ENCODE measurements around the gene VPS13D. TPM values are rescaled to one million over a fixed set of nuclear protein-coding genes. Genes with fewer than 3 reads are reported as not detected.

The VPS13D gene
- total RNA-seq, 1 experiment from 2014 or later = 31.6 TPM

DNA sequence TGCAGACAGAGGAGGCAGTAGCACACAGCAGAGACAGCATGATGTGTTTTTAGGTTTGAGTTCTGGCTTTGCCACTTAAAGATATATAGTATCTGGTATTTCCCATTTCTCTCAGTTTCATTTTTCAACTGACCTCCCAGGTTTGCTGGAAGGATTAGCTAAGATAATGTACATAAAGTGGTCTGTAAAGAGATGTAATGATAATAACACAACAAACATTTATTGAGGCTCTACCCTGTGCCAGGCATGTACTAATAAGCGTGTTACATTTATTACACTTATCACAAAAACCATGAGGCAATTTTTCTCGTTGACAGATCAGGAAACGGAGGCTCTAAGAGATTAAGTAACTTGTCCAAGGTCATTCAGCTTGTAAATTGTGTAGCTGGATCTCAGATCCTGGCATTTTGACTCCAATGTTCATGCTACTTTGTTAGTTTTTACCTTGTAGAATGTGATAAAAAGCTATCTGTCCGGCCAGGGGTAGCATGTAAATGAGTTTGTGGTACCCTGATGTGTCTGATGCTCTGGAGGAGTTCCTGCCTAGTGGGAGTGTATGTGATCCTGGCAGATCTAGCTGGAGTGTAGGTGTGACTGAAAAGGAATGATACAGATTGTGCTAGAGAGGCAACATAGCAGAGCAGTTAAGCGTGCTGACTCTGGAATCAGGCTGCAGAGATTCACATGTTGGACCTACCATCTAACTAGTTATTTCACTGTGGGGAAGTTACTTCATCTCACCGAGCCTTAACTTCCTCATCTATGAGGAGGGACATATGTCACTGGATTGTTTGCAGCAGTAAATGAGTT, 146.6 kb downstream of the VPS13D start:
- no peaks in the 10 kb centered on the region for H3K9me3 ChIP-seq (ENCODE audit: control insufficient read depth in 1 of 2, insufficient read depth in 1 of 2, low read depth in 1 of 2, low read length in 2 of 2)
- H3K9me2 ChIP-seq (ENCODE audit: insufficient read depth) = no peaks in the 10 kb centered on the region
- CTCF ChIA-PET = no interaction called here
- peaks cover 3% of the 10 kb centered on the region in 2 experiments; a peak in 1 of 4 replicates for H3K36me3 ChIP-seq (ENCODE audit: control insufficient read depth in 1 of 2, insufficient read depth in 2 of 2, low read length in 2 of 2)
- no peak overlapping the region for H3K4me3 ChIP-seq (replicated peaks in 1 of 2; ENCODE audit: low read depth in 1 of 2, low read length in 2 of 2)
- H2AFZ ChIP-seq (ENCODE audit: low read depth, low read length, poor library complexity, severe bottlenecking) = no peak overlapping the region
- BruUV-seq (replicated peaks) = no TSS peak
- ATAC-seq = no peak
- no peaks in the 10 kb centered on the region for H3K4me1 ChIP-seq (ENCODE audit: control insufficient read depth in 1 of 2, insufficient read depth in 2 of 2, low read length in 2 of 2)
- no peaks in the 10 kb centered on the region for H3K79me2 ChIP-seq (ENCODE audit: insufficient read depth, low read length)
- no peak overlapping the region for H3K9ac ChIP-seq (ENCODE audit: low read length)
- TF ChIP-seq, protein P1, sequence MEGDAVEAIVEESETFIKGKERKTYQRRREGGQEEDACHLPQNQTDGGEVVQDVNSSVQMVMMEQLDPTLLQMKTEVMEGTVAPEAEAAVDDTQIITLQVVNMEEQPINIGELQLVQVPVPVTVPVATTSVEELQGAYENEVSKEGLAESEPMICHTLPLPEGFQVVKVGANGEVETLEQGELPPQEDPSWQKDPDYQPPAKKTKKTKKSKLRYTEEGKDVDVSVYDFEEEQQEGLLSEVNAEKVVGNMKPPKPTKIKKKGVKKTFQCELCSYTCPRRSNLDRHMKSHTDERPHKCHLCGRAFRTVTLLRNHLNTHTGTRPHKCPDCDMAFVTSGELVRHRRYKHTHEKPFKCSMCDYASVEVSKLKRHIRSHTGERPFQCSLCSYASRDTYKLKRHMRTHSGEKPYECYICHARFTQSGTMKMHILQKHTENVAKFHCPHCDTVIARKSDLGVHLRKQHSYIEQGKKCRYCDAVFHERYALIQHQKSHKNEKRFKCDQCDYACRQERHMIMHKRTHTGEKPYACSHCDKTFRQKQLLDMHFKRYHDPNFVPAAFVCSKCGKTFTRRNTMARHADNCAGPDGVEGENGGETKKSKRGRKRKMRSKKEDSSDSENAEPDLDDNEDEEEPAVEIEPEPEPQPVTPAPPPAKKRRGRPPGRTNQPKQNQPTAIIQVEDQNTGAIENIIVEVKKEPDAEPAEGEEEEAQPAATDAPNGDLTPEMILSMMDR (IDR thresholded peaks at IDR 0.05 in 2 of 3, conservative IDR thresholded peaks at IDR 0.05 in 1 of 3; ENCODE audit: borderline replicate concordance in 1 of 3, insufficient read depth in 1 of 3, low read depth in 2 of 3, low read length in 2 of 3) = no peak
- peak; percentile 14; the same call in 1 of the 2 replicates for TF ChIP-seq RAD21 (IDR thresholded peaks at IDR 0.05; ENCODE audit: low read depth)
- no peak for TF ChIP-seq SRF (IDR thresholded peaks at IDR 0.05; ENCODE audit: low read depth)
- TF ChIP-seq, protein P2, sequence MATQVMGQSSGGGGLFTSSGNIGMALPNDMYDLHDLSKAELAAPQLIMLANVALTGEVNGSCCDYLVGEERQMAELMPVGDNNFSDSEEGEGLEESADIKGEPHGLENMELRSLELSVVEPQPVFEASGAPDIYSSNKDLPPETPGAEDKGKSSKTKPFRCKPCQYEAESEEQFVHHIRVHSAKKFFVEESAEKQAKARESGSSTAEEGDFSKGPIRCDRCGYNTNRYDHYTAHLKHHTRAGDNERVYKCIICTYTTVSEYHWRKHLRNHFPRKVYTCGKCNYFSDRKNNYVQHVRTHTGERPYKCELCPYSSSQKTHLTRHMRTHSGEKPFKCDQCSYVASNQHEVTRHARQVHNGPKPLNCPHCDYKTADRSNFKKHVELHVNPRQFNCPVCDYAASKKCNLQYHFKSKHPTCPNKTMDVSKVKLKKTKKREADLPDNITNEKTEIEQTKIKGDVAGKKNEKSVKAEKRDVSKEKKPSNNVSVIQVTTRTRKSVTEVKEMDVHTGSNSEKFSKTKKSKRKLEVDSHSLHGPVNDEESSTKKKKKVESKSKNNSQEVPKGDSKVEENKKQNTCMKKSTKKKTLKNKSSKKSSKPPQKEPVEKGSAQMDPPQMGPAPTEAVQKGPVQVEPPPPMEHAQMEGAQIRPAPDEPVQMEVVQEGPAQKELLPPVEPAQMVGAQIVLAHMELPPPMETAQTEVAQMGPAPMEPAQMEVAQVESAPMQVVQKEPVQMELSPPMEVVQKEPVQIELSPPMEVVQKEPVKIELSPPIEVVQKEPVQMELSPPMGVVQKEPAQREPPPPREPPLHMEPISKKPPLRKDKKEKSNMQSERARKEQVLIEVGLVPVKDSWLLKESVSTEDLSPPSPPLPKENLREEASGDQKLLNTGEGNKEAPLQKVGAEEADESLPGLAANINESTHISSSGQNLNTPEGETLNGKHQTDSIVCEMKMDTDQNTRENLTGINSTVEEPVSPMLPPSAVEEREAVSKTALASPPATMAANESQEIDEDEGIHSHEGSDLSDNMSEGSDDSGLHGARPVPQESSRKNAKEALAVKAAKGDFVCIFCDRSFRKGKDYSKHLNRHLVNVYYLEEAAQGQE (IDR thresholded peaks at IDR 0.05; ENCODE audit: low read depth) = no peak
- no peak for TF ChIP-seq ZFX (IDR thresholded peaks at IDR 0.05)
- TF ChIP-seq, protein P3, sequence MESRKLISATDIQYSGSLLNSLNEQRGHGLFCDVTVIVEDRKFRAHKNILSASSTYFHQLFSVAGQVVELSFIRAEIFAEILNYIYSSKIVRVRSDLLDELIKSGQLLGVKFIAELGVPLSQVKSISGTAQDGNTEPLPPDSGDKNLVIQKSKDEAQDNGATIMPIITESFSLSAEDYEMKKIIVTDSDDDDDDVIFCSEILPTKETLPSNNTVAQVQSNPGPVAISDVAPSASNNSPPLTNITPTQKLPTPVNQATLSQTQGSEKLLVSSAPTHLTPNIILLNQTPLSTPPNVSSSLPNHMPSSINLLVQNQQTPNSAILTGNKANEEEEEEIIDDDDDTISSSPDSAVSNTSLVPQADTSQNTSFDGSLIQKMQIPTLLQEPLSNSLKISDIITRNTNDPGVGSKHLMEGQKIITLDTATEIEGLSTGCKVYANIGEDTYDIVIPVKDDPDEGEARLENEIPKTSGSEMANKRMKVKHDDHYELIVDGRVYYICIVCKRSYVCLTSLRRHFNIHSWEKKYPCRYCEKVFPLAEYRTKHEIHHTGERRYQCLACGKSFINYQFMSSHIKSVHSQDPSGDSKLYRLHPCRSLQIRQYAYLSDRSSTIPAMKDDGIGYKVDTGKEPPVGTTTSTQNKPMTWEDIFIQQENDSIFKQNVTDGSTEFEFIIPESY (IDR thresholded peaks at IDR 0.05; ENCODE audit: extremely low read depth, insufficient replicate concordance, low read length) = no peak
- DNase-seq (ENCODE audit: low read depth, low spot score) = no peak
- H3K4me2 ChIP-seq (ENCODE audit: low read length) = no peak overlapping the region
- POLR2A ChIA-PET = no interaction called here
- intact Hi-C loops (cut with micrococcal nuclease) = no loop called here
- no peak overlapping the region for H3K27ac ChIP-seq (ENCODE audit: low read depth, low read length)
- no peaks in the 10 kb centered on the region for H4K20me1 ChIP-seq (ENCODE audit: insufficient read depth)
- H3K27me3 ChIP-seq (ENCODE audit: insufficient read depth, low read length) = no peaks in the 10 kb centered on the region
- RAD21 ChIA-PET (ENCODE audit: low non-redundant PET in 1 of 2, low total read pairs in 2 of 2, uncharacterized antibody in 2 of 2, unreplicated experiment in 2 of 2) = no interaction called here

All from HCT116 (cell line).